GM12891 (cell line): ENCODE results near the gene PRKCD.

Experiments used
- POLR2A ChIP-seq: IDR thresholded peaks from 2 replicates; pipeline ENCODE4 v1.6.1; 2011; ENCODE audit warnings: low read depth, low read length, control low read depth
- POLR2AphosphoS5 ChIP-seq: IDR thresholded peaks from 2 replicates; pipeline ENCODE4 v1.6.1; 2011; ENCODE audit warnings: low read depth, low read length, control low read depth
- TAF1 ChIP-seq: IDR thresholded peaks from 2 replicates; pipeline ENCODE4 v1.6.1; 2011; ENCODE audit warnings: low read depth, low read length, control low read depth

GRCh38 chr3:53191836-53192480 is 30.9 kb downstream of the PRKCD start:
- TF ChIP-seq POLR2A (no peak), TAF1 (no peak), POLR2AphosphoS5 (no peak)
